HUDEP-2 (cell line): ENCODE data around the gene CPHXL.

Experiments
- DNase-seq, 76 experiments: peaks; one replicate each; lab custom pipeline; 2025; ENCODE audit not compliant: unreplicated experiment in 76 of 76; lab: John Stamatoyannopoulos, UW

CPHXL gene

GRCh38 chr16:75726390-75726789 is at the start of gene CPHXL:
Gene CPHXL, minus strand, starts transcription at chr16:75726490. Its CDS starts 48 bp downstream, at chr16:75726442.
- no peak for DNase-seq

- DNase-seq, result no peak
Observed at GRCh38 chr16:75774197-75774596, 47.9 kb upstream of the CPHXL start.

- DNase-seq, result no peak
Observed at GRCh38 chr16:75770051-75770450, 43.8 kb upstream of the CPHXL start.

- peak in 49 of 76 experiments; percentile 4 to 59 (median 26) for DNase-seq
Observed at GRCh38 chr16:75764154-75764768, 38.0 kb upstream of the CPHXL start.

- DNase-seq, result no peak
Observed at GRCh38 chr16:75763204-75763603, 36.9 kb upstream of the CPHXL start.

GRCh38 chr16:75762746-75763145 is 36.5 kb upstream of the CPHXL start:
- no peak for DNase-seq

GRCh38 chr16:75761108-75761507 is 34.8 kb upstream of the CPHXL start:
- DNase-seq, result no peak

GRCh38 chr16:75760018-75760519 is 33.8 kb upstream of the CPHXL start:
- DNase-seq, result no peak

- DNase-seq, result no peak
Observed at GRCh38 chr16:75758215-75758614, 31.9 kb upstream of the CPHXL start.

- DNase-seq, result no peak
Observed at GRCh38 chr16:75754141-75754540, 27.9 kb upstream of the CPHXL start.

- DNase-seq, result no peak
Observed at GRCh38 chr16:75750528-75750927, 24.2 kb upstream of the CPHXL start.

- no peak for DNase-seq
Observed at GRCh38 chr16:75746359-75746758, 20.1 kb upstream of the CPHXL start.

- no peak for DNase-seq
Observed at GRCh38 chr16:75745823-75746222, 19.5 kb upstream of the CPHXL start.

- no peak for DNase-seq
Observed at GRCh38 chr16:75745242-75745641, 19.0 kb upstream of the CPHXL start.

- no peak for DNase-seq
Observed at GRCh38 chr16:75742424-75743047, 16.2 kb upstream of the CPHXL start.

- DNase-seq, result no peak
Observed at GRCh38 chr16:75733305-75734211, 7.3 kb upstream of the CPHXL start.

- DNase-seq, result no peak
Observed at GRCh38 chr16:75732871-75733270, 6.6 kb upstream of the CPHXL start.

- no peak for DNase-seq
Observed at GRCh38 chr16:75727221-75727620, 931 bp upstream of the CPHXL start.

- DNase-seq, result no peak
Observed at GRCh38 chr16:75718452-75718851, 7.8 kb downstream of the CPHXL start.

GRCh38 chr16:75714661-75715060 is 11.6 kb downstream of the CPHXL start:
- DNase-seq, result no peak

- no peak for DNase-seq
Observed at GRCh38 chr16:75710344-75710743, 15.9 kb downstream of the CPHXL start.
